ENCODE measurements around the gene TRIM17. TPM values are rescaled to one million over a fixed set of nuclear protein-coding genes. Genes with fewer than 3 reads are reported as not detected.
"Not testable (repeated sequence)": the region's sequence is repeated elsewhere in the genome, so short reads cannot be mapped to it uniquely, and the experiment has no call there.

Gene TRIM17
- total RNA-seq, 2 experiments from 2014 or later = 0.73 to 0.96 TPM

- H3K36me3 ChIP-seq (ENCODE audit: insufficient read depth, low read length) = no peaks in the 10 kb centered on the region
- ChIA-PET CTCF (no interaction called here), POLR2A (no interaction called here)
Observed at GRCh38 chr1:228438266-228438665, 21.6 kb upstream of the TRIM17 start.

GRCh38 chr1:228437424-228437962 lies 20.8 kb upstream of the TRIM17 start:
- TF ChIP-seq, protein P1, sequence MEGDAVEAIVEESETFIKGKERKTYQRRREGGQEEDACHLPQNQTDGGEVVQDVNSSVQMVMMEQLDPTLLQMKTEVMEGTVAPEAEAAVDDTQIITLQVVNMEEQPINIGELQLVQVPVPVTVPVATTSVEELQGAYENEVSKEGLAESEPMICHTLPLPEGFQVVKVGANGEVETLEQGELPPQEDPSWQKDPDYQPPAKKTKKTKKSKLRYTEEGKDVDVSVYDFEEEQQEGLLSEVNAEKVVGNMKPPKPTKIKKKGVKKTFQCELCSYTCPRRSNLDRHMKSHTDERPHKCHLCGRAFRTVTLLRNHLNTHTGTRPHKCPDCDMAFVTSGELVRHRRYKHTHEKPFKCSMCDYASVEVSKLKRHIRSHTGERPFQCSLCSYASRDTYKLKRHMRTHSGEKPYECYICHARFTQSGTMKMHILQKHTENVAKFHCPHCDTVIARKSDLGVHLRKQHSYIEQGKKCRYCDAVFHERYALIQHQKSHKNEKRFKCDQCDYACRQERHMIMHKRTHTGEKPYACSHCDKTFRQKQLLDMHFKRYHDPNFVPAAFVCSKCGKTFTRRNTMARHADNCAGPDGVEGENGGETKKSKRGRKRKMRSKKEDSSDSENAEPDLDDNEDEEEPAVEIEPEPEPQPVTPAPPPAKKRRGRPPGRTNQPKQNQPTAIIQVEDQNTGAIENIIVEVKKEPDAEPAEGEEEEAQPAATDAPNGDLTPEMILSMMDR (IDR thresholded peaks at IDR 0.05) = no peak
- Histone ChIP-seq H3K27me3 (ENCODE audit: control insufficient read depth in 1 of 2, insufficient read depth in 2 of 2, low read length in 2 of 2) (peaks cover 5 to 21% of the 10 kb centered on the region in 2 experiments), H3K36me3 (ENCODE audit: insufficient read depth, low read length) (no peaks in the 10 kb centered on the region), H3K4me3 (ENCODE audit: low read length) (no peak overlapping the region), H3K9me3 (ENCODE audit: control insufficient read depth in 1 of 2, insufficient read depth in 1 of 2, low read length in 2 of 2) (peaks cover 0 to 4% of the 10 kb centered on the region in 2 experiments), H3K4me1 (ENCODE audit: insufficient read depth, low read length) (peaks cover 7% of the 10 kb centered on the region), H3K27ac (ENCODE audit: low read depth in 1 of 2, low read length in 2 of 2) (no peak overlapping the region)
- DNase-seq = no peak
- intact Hi-C loops (cut with DNase I, micrococcal nuclease) = no loop called here
- Mint-ChIP-seq H3K4me3 (no peak overlapping the region), H3K4me1 (ENCODE audit: low read depth) (no peaks in the 10 kb centered on the region), H3K27me3 (peaks cover 62% of the 10 kb centered on the region), H3K27ac (no peak overlapping the region), H3K9me3 (no peaks in the 10 kb centered on the region), H3K36me3 (ENCODE audit: low read depth) (no peaks in the 10 kb centered on the region)
- ChIA-PET CTCF (no interaction called here), POLR2A (no interaction called here)
- no peak for ATAC-seq (ENCODE audit: poor library complexity)

More at GRCh38 chr1:228438266-228438665, 21.6 kb upstream of the TRIM17 start:
- TF ChIP-seq, protein P1 (IDR thresholded peaks at IDR 0.05) = no peak
- Mint-ChIP-seq H3K4me3 (no peak overlapping the region), H3K36me3 (ENCODE audit: low read depth) (no peaks in the 10 kb centered on the region), H3K27me3 (peaks cover 69% of the 10 kb centered on the region), H3K27ac (no peak overlapping the region), H3K4me1 (ENCODE audit: low read depth) (no peaks in the 10 kb centered on the region), H3K9me3 (no peaks in the 10 kb centered on the region)
- H3K27me3 ChIP-seq (ENCODE audit: control insufficient read depth in 1 of 2, insufficient read depth in 2 of 2, low read length in 2 of 2) = peaks cover 5 to 26% of the 10 kb centered on the region in 2 experiments
- H3K9me3 ChIP-seq (ENCODE audit: control insufficient read depth in 1 of 2, insufficient read depth in 1 of 2, low read length in 2 of 2) = peaks cover 0 to 4% of the 10 kb centered on the region in 2 experiments
- no peak for ATAC-seq (ENCODE audit: poor library complexity)
- no peak overlapping the region for H3K27ac ChIP-seq (ENCODE audit: low read depth in 1 of 2, low read length in 2 of 2)
- H3K4me3 ChIP-seq (ENCODE audit: low read length) = no peak overlapping the region
- no peak for DNase-seq
- peaks cover 7% of the 10 kb centered on the region for H3K4me1 ChIP-seq (ENCODE audit: insufficient read depth, low read length)
- intact Hi-C loops (cut with DNase I, micrococcal nuclease) = no loop called here

DNA sequence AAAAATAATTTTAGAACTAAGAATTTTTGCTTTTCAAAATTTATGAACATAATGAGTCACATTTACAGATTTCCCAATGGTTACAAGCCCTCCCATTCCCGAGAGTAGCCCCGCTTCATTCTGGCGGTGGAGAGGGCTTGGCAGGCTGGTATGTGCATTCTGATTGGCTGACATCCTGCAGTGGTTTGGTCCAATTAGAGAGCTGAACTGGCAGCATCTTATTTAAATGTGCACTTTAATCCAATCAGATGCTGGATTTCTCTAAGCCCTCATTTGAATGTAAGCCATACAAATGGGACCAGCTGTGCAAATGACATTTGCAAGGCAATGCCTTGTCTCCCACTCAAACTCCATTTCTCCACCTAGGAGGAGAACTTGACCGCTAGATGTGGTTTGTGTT lies 18.0 kb upstream of the TRIM17 start:
- Histone ChIP-seq H3K9me3 (ENCODE audit: control insufficient read depth in 1 of 2, insufficient read depth in 1 of 2, low read length in 2 of 2) (peaks cover 0 to 4% of the 10 kb centered on the region in 2 experiments), H3K27me3 (ENCODE audit: control insufficient read depth in 1 of 2, insufficient read depth in 2 of 2, low read length in 2 of 2) (peaks cover 8 to 14% of the 10 kb centered on the region in 2 experiments), H3K4me1 (ENCODE audit: insufficient read depth, low read length) (peaks cover 7% of the 10 kb centered on the region), H3K27ac (ENCODE audit: low read depth in 1 of 2, low read length in 2 of 2) (no peak overlapping the region), H3K36me3 (ENCODE audit: insufficient read depth, low read length) (no peaks in the 10 kb centered on the region), H3K4me3 (ENCODE audit: low read length) (no peak overlapping the region)
- H3K27ac Mint-ChIP-seq = no peak overlapping the region
- ATAC-seq (ENCODE audit: poor library complexity) = no peak
- CTCF ChIA-PET = no interaction called here
- no peaks in the 10 kb centered on the region for H3K4me1 Mint-ChIP-seq (ENCODE audit: low read depth)
- no peak overlapping the region for H3K4me3 Mint-ChIP-seq
- no peaks in the 10 kb centered on the region for H3K9me3 Mint-ChIP-seq
- H3K36me3 Mint-ChIP-seq (ENCODE audit: low read depth) = no peaks in the 10 kb centered on the region
- TF ChIP-seq, protein P1 (IDR thresholded peaks at IDR 0.05) = no peak
- DNase-seq = no peak
- POLR2A ChIA-PET = no interaction called here
- peaks cover 38% of the 10 kb centered on the region for H3K27me3 Mint-ChIP-seq
- intact Hi-C loops (cut with DNase I, micrococcal nuclease) = no loop called here

DNA sequence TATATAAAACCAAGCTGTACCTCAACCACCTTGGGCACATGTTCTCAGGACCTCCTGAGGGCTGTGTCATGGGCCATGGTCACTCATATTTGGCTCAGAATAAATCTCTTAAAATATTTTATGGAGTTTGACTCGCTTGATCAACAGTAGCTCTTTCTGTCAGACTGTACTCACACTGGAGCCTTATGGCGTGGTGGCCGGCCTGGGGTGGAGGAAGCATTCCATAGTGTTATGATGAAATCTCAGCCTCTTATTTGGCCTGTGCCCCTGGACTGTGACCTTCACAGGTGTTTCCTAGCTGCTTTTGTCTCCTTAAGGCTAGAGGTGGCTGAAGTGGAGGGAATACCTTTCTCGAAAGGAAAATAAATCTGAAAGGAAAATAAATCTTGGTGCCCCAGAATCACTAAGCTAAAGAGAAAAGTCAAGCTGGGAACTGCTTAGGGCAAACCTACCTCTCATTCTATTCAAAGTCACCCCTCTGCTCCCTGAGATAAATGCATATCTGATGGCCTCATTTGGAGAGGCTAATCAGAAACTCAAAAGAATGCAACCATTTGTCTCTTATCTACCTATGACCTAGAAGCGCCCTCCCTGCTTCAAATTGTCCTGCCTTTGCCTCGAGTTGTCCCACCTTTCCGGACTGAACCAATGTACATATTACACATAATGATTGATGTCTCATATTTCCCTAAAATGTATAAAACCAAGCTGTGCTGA lies 16.8 kb upstream of the TRIM17 start:
- H3K4me1 ChIP-seq (ENCODE audit: insufficient read depth, low read length); DNase-seq; H3K9me3 Mint-ChIP-seq; H3K27ac ChIP-seq (ENCODE audit: low read depth in 1 of 2, low read length in 2 of 2); H3K4me3 Mint-ChIP-seq; ATAC-seq (ENCODE audit: poor library complexity); H3K9me3 ChIP-seq (ENCODE audit: control insufficient read depth in 1 of 2, insufficient read depth in 1 of 2, low read length in 2 of 2); H3K36me3 ChIP-seq (ENCODE audit: insufficient read depth, low read length); H3K27ac Mint-ChIP-seq; H3K4me1 Mint-ChIP-seq (ENCODE audit: low read depth); intact Hi-C loops (cut with DNase I, micrococcal nuclease); POLR2A ChIA-PET; H3K36me3 Mint-ChIP-seq (ENCODE audit: low read depth); CTCF ChIA-PET; H3K4me3 ChIP-seq (ENCODE audit: low read length): not testable (repeated sequence)
- peaks cover 34% of the 10 kb centered on the region for H3K27me3 Mint-ChIP-seq
- peaks cover 9 to 14% of the 10 kb centered on the region in 2 experiments for H3K27me3 ChIP-seq (ENCODE audit: control insufficient read depth in 1 of 2, insufficient read depth in 2 of 2, low read length in 2 of 2)

Data from CD4-positive, alpha-beta T cell (primary cell).